K562 treated with DMSO at 1 percent for 4 hours (cell line): ENCODE results near the gene FMN1. TPM values are rescaled to one million over a fixed set of nuclear protein-coding genes. Genes with fewer than 3 reads are reported as not detected.

Experiments
- total RNA-seq: library from RNA; unstranded; fragments of 300-600 nt; gene quantifications from 2 replicates; pipeline ENCODE4 v1.2.3, GENCODE V29; 2022; ENCODE audit not compliant: insufficient read depth

FMN1 gene
- 0.08 and 0.10 TPM in 2 replicates for total RNA-seq

GRCh38 chr15:33194704-33195670 lies at the start of gene FMN1:
Gene FMN1 (minus strand): TSS chr15:33194714. CDS start chr15:33154914, 39,800 bp downstream.

DNA sequence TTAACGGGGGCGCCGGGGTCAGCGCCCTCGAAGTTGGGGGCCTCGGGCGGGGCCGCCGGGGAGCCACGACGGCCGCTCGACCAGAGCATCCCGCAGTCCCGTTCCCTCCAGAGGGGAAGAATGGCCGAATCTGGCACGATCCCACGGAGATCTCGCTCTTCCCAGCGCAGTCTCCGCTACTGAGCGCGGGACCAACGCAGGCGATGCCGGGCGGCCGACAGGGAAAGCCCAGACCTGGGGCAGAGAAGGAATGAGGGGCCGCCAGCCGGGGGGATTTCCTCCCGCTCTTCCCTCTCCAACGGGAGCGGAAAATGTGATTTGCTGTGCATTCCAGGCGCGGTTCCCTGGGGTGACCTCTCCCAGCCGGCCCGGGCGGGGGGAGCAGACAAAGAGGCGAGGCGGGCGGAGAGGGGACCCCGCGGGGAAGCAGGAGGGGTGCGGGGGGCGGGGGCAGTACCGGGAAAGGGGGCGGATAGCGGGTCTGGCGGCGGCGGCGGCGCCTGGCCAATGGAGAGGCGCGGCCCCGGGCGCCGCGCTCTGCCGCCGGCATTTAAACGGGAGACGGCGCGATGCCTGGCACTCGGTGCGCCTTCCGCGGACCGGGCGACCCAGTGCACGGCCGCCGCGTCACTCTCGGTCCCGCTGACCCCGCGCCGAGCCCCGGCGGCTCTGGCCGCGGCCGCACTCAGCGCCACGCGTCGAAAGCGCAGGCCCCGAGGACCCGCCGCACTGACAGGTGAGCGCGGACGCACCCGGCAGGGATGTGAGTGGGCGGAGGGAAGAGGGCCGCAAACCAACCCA lies 476.9 kb downstream of the FMN1 start, which contains the start of gene GREM1:
Gene GREM1 (plus strand): TSS at position 579 of the 801 bp plus-strand sequence. CDS start 12,687 bp downstream, outside the sequence.

Other genes with a start within 250 kb of the FMN1 start
- gene RYR3, start 116.3 kb upstream of the FMN1 start, total RNA-seq = not detected in 2 replicates